ENCODE data around the gene POR. TPM values are rescaled to one million over a fixed set of nuclear protein-coding genes. Genes with fewer than 3 reads are reported as not detected.

The POR gene
- total RNA-seq, 2 experiments from 2014 or later: 22.8 to 25.2 TPM

GRCh38 chr7:75992083-75992755 is 77.3 kb downstream of the POR start:
- TF ChIP-seq CTCF (IDR thresholded peaks at IDR 0.05): no peak
- Mint-ChIP-seq H3K27ac (no peak overlapping the region), H3K9me3 (no peaks in the 10 kb centered on the region), H3K27me3 (no peaks in the 10 kb centered on the region), H3K4me1 (ENCODE audit: low read depth) (peaks cover 10% of the 10 kb centered on the region), H3K36me3 (ENCODE audit: low read depth) (peaks cover 11% of the 10 kb centered on the region), H3K4me3 (no peak overlapping the region)
- ChIA-PET CTCF (interaction anchor here (1.7 kb wide), 1 partner anchor 28 kb away, joined by 9 read pairs; no protein-coding TSS in a partner anchor), POLR2A (interaction anchor here (1.3 kb wide), 1 partner anchor 76 kb away, joined by 3 read pairs; no protein-coding TSS in a partner anchor)
- no peak for DNase-seq
- intact Hi-C loops (cut with micrococcal nuclease): no loop called here
- ATAC-seq: no peak

GRCh38 chr7:75993689-75994387 is 78.9 kb downstream of the POR start:
- H3K27ac Mint-ChIP-seq: no peak overlapping the region
- H3K36me3 Mint-ChIP-seq (ENCODE audit: low read depth): peaks cover 7% of the 10 kb centered on the region
- peaks cover 16% of the 10 kb centered on the region for H3K4me1 Mint-ChIP-seq (ENCODE audit: low read depth)
- H3K9me3 Mint-ChIP-seq: no peaks in the 10 kb centered on the region
- no peak for TF ChIP-seq CTCF (IDR thresholded peaks at IDR 0.05)
- ATAC-seq: peak; percentile 8
- intact Hi-C loops (cut with micrococcal nuclease): no loop called here
- H3K4me3 Mint-ChIP-seq: peak overlapping the region; percentile 65
- H3K27me3 Mint-ChIP-seq: no peaks in the 10 kb centered on the region
- CTCF ChIA-PET: interaction anchor here (1.7 kb wide), 1 partner anchor 27 kb away, joined by 9 read pairs; no protein-coding TSS in a partner anchor
- peak; percentile 28 for DNase-seq
- POLR2A ChIA-PET: interaction anchor here (1.2 to 1.3 kb wide), 4 partner anchors 15 to 115 kb away, joined by 3 read pairs; partner anchors contain the start of gene RHBDD2

- H3K4me3 Mint-ChIP-seq: peak within 1 kb of the TSS; percentile 65
- H3K27me3 Mint-ChIP-seq: no peaks in the 10 kb centered on the region
- POLR2A ChIA-PET: interaction anchor here (1.3 kb wide), 2 partner anchors 14 to 116 kb away, joined by 3 read pairs; partner anchors contain the start of gene RHBDD2
- H3K9me3 Mint-ChIP-seq: no peaks in the 10 kb centered on the region
- TF ChIP-seq CTCF (IDR thresholded peaks at IDR 0.05): no peak
- no peak within 1 kb of the TSS for H3K27ac Mint-ChIP-seq
- ATAC-seq (peak; percentile 99), DNase-seq (peak; percentile 95)
- H3K4me1 Mint-ChIP-seq (ENCODE audit: low read depth): peaks cover 16% of the 10 kb centered on the region
- H3K36me3 Mint-ChIP-seq (ENCODE audit: low read depth): peaks cover 7% of the 10 kb centered on the region
- intact Hi-C loops (cut with micrococcal nuclease): no loop called here
- CTCF ChIA-PET: interaction anchor here (1.0 kb wide), 1 partner anchor 25 kb away, joined by 4 read pairs; no protein-coding TSS in a partner anchor
Observed at GRCh38 chr7:75994388-75995051, 79.6 kb downstream of the POR start, which contains the start of gene TMEM120A. Gene TMEM120A (minus strand): TSS chr7:75994595. CDS start chr7:75994570, 25 bp downstream.

GRCh38 chr7:75995052-75995471 is 80.1 kb downstream of the POR start:
- intact Hi-C loops (cut with micrococcal nuclease): no loop called here
- ChIA-PET POLR2A (no interaction called here), CTCF (interaction anchor here (1.0 kb wide), 1 partner anchor 24 kb away, joined by 4 read pairs; no protein-coding TSS in a partner anchor)
- TF ChIP-seq CTCF (IDR thresholded peaks at IDR 0.05): no peak
- H3K36me3 Mint-ChIP-seq (ENCODE audit: low read depth): peaks cover 7% of the 10 kb centered on the region
- H3K27me3 Mint-ChIP-seq: no peaks in the 10 kb centered on the region
- H3K4me3 Mint-ChIP-seq: peak overlapping the region; percentile 65
- H3K9me3 Mint-ChIP-seq: no peaks in the 10 kb centered on the region
- no peak for ATAC-seq
- DNase-seq: no peak
- H3K4me1 Mint-ChIP-seq (ENCODE audit: low read depth): peaks cover 13% of the 10 kb centered on the region
- no peak overlapping the region for H3K27ac Mint-ChIP-seq

Measured in activated CD8-positive, alpha-beta T cell treated with anti-CD3 and anti-CD28 coated beads for 36 hours (primary cell).